GM12878 (cell line): ENCODE data around the gene FBXO4. TPM values are rescaled to one million over a fixed set of nuclear protein-coding genes. Genes with fewer than 3 reads are reported as not detected.

Source experiments
- ATAC-seq: fragments of 200-7000 bp; cut with Tn5 transposase; 3 replicates; pipeline ENCODE4 v1.9.1; 2020; ENCODE audit warnings: mild to moderate bottlenecking, moderate library complexity
- BruUV-seq: library from RNA; stranded (reverse); fragments of 400-500 nt; replicated peaks from 2 replicates; lab custom pipeline; 2021; lab: Mats Ljungman, UMichigan
- CTCF ChIA-PET: fragments of 300-600 bp; sonication (Branson Sonifier 250); formaldehyde crosslinking; extraction: SDS; loops from one replicate; lab custom pipeline; 2021; ENCODE audit warnings: inconsistent platforms; lab: Yijun Ruan, JAX
- POLR2A ChIA-PET: fragments of 350-600 bp; formaldehyde crosslinking; extraction: SDS; loops from one replicate; lab custom pipeline; 2021; ENCODE audit warnings: inconsistent platforms; lab: Charles Lee
- RAD21 ChIA-PET: fragments of 300-600 bp; sonication (Branson Sonifier 250); formaldehyde crosslinking; loops from one replicate; lab custom pipeline; 2023; ENCODE audit warnings: antibody characterized with exemption; ENCODE audit not compliant: unreplicated experiment; lab: Charles Lee
- SMC1A ChIA-PET: fragments of 300-600 bp; sonication (Branson Sonifier 250); formaldehyde crosslinking; loops from one replicate; lab custom pipeline; 2023; ENCODE audit not compliant: unreplicated experiment, uncharacterized antibody; lab: Charles Lee
- DNase-seq: peaks from one replicate; pipeline ENCODE4 v3.0.0-alpha.2; 2011; ENCODE audit warnings: low read depth, low spot score
- FAIRE-seq: peaks from 3 replicates; lab custom pipeline; 2011; peaks lifted over from hg19 to GRCh38; lab: Jason Lieb, UNC
- H2AFZ ChIP-seq: 2 replicates; pipeline ENCODE4 v1.6.0; 2011; ENCODE audit warnings: low read depth, low read length, control low read depth; ENCODE audit not compliant: control insufficient read depth
- H3K27ac ChIP-seq: 2 replicates; pipeline ENCODE4 v1.5.1; 2011; ENCODE audit warnings: control low read depth; ENCODE audit not compliant: control insufficient read depth, insufficient read depth
- H3K27me3 ChIP-seq, 2 experiments: replicated peaks in 1 of 2; 2 replicates each; pipeline versions ENCODE4 v1.6.0 to v1.6.1; 2011; ENCODE audit warnings: low read length in 1 of 2; ENCODE audit not compliant: control insufficient read depth in 2 of 2, insufficient read depth in 2 of 2
- H3K36me3 ChIP-seq, 2 experiments: 2 replicates each; pipeline ENCODE4 v1.5.1; 2011; ENCODE audit warnings: low read length in 1 of 2; ENCODE audit not compliant: control insufficient read depth in 2 of 2, insufficient read depth in 2 of 2
- H3K4me1 ChIP-seq: 2 replicates; pipeline ENCODE4 v1.6.1; 2011; ENCODE audit warnings: mild to moderate bottlenecking, low read length, moderate library complexity, mixed read lengths; ENCODE audit not compliant: control insufficient read depth, insufficient read depth
- H3K4me2 ChIP-seq: 2 replicates; pipeline ENCODE4 v1.6.0; 2011; ENCODE audit warnings: control low read depth; ENCODE audit not compliant: control insufficient read depth, insufficient read depth
- H3K4me3 ChIP-seq: fragments of 200-600 bp; sonication (generic); 2 replicates; pipeline ENCODE4 v1.5.1; 2016
- H3K79me2 ChIP-seq: 2 replicates; pipeline ENCODE4 v1.6.0; 2011; ENCODE audit warnings: low read length; ENCODE audit not compliant: control insufficient read depth, insufficient read depth
- H3K9ac ChIP-seq: 2 replicates; pipeline ENCODE4 v1.8.0; 2011; ENCODE audit warnings: low read length, control low read depth, mixed read lengths; ENCODE audit not compliant: control insufficient read depth, insufficient read depth
- H3K9me3 ChIP-seq: replicated peaks from 3 replicates; pipeline ENCODE4 v1.5.1; 2011; ENCODE audit warnings: mild to moderate bottlenecking, low read length; ENCODE audit not compliant: control insufficient read depth, insufficient read depth
- H4K20me1 ChIP-seq: 2 replicates; pipeline ENCODE4 v1.6.0; 2011; ENCODE audit not compliant: control insufficient read depth, insufficient read depth
- ATF7 ChIP-seq: fragments of 450-650 bp; IDR thresholded peaks from 2 replicates; pipeline ENCODE4 v1.6.1; 2016; ENCODE audit warnings: low read depth, mild to moderate bottlenecking
- CHD1 ChIP-seq: IDR thresholded peaks from 2 replicates; pipeline ENCODE4 v1.6.1; 2012; ENCODE audit warnings: low read depth, low read length, improper control_type of control experiment
- CREM ChIP-seq: IDR thresholded peaks from 2 replicates; pipeline ENCODE4 v1.6.1; 2014; ENCODE audit warnings: antibody characterized with exemption, low read depth
- EGR1 ChIP-seq, 2 experiments: IDR thresholded peaks; 1 replicate in 1 of 2; 2 replicates in 1 of 2; pipeline ENCODE4 v1.6.1; 2011 to 2012; ENCODE audit warnings: low read depth in 2 of 2, low read length in 2 of 2, borderline replicate concordance in 1 of 2, mild to moderate bottlenecking in 1 of 2, moderate library complexity in 1 of 2
- LARP7 ChIP-seq: fragments of 450-650 bp; IDR thresholded peaks from 2 replicates; pipeline ENCODE4 v1.6.1; 2017; ENCODE audit warnings: mild to moderate bottlenecking
- NR2C1 ChIP-seq: fragments of 450-650 bp; IDR thresholded peaks from 2 replicates; pipeline ENCODE4 v1.6.1; 2017; ENCODE audit warnings: antibody characterized with exemption, mild to moderate bottlenecking, moderate library complexity
- NRF1 ChIP-seq: conservative IDR thresholded peaks from 2 replicates; pipeline ENCODE4 v1.6.1; 2011; ENCODE audit warnings: mild to moderate bottlenecking, low read depth, low read length, improper control_type of control experiment
- RFX5 ChIP-seq: IDR thresholded peaks from 2 replicates; pipeline ENCODE4 v1.6.1; 2011; ENCODE audit warnings: low read depth, low read length, improper control_type of control experiment
- TAF1 ChIP-seq: IDR thresholded peaks from 2 replicates; pipeline ENCODE4 v1.6.1; 2011; ENCODE audit warnings: mild to moderate bottlenecking, low read depth, low read length, borderline replicate concordance
- YBX1 ChIP-seq: fragments of 450-650 bp; IDR thresholded peaks from 2 replicates; pipeline ENCODE4 v1.6.1; 2016; ENCODE audit warnings: antibody characterized with exemption
- WGBS: methylation state at CpG from one replicate; pipeline ENCODE4 v1.1.6; 2016; ENCODE audit warnings: low lambda C conversion rate; ENCODE audit not compliant: insufficient replicate concordance, insufficient coverage; ENCODE audit errors: missing lambda C conversion rate; 5-methylcytosine and 5-hydroxymethylcytosine counted together
- in situ Hi-C: fragments of 300-500 bp; cut with MboI; formaldehyde crosslinking; loops from 9 replicates; pipeline ENCODE4 v1.14.3; 2018; ENCODE audit warnings: mixed read lengths
- intact Hi-C: fragments of 100-400 bp; cut with micrococcal nuclease; formaldehyde crosslinking; loops from one replicate; pipeline ENCODE4 v1.14.2; 2022; ENCODE audit not compliant: unreplicated experiment
- polyA plus RNA-seq, 11 experiments: library from polyadenylated mRNA; depleted of rRNA in 4 of 11; unstranded in 6 of 11; stranded (reverse) in 5 of 11; fragments of >200 nt; fragmentation: Nextera tagmentation in 4 of 11; fragmentation: Illumina TruSeq in 1 of 11; extraction: Ambion mirVana in 4 of 11; extraction: Trizol in 1 of 11; gene quantifications; 1 replicate in 1 of 11; 2 replicates in 10 of 11; pipeline versions ENCODE4 v1.2.1 to v1.2.3, GENCODE V29; 2011 to 2016; ENCODE audit warnings: inconsistent platforms in 2 of 11, missing spikeins in 2 of 11, low read depth in 1 of 11
- total RNA-seq, 4 experiments: library from RNA; depleted of rRNA in 3 of 4; stranded (reverse); fragments of >200 nt in 3 of 4; fragmentation: Illumina TruSeq in 1 of 4; extraction: Trizol in 1 of 4; gene quantifications; 2 replicates each; pipeline versions ENCODE4 v1.2.1 to v1.2.3, GENCODE V29; 2013 to 2021

The FBXO4 gene
- total and polyA plus RNA-seq, 10 of the 15 experiments (the other 5 are each of a cell fraction or from before 2014, with no cell fraction given), result 7.2 to 30.5 (median 19.6) TPM

DNA sequence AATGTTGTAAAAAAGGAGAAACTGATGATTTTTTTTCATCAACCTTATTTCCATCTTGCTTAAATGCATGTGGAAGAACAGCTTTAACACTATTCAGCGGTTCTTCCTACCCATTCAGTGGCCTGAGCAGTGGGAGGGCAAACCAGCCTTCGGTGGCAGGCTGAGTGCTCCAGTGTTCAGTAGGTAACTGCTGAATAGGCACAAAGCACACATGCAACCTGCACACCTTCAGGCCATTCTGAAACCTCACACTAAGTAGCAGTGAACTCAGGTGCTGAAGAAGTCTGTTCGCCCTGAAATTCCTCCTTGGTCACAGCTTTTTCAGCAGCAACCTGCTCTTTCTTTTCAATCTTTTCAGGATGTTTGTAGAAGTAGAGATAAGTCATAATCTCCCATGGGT is 26.1 kb downstream of the FBXO4 start:
- in situ Hi-C loops, result no loop called here
- no peaks in the 10 kb centered on the region for H4K20me1 ChIP-seq
- intact Hi-C loops, result no loop called here
- H3K36me3 ChIP-seq, result no peaks in the 10 kb centered on the region
- no peaks in the 10 kb centered on the region for H3K27me3 ChIP-seq
- WGBS, result 61% methylated on average over 3 of the region's 3 CpGs
- FAIRE-seq, result no peak
- no peaks in the 10 kb centered on the region for H3K9me3 ChIP-seq
- ChIA-PET SMC1A (no interaction called here), RAD21 (no interaction called here), CTCF (no interaction called here), POLR2A (no interaction called here)
- no peaks in the 10 kb centered on the region for H3K4me1 ChIP-seq
- H3K79me2 ChIP-seq, result no peaks in the 10 kb centered on the region
- H2AFZ ChIP-seq, result no peak overlapping the region
- H3K27ac ChIP-seq, result no peak overlapping the region
- H3K4me3 ChIP-seq, result no peak overlapping the region
- no peak for DNase-seq
- H3K9ac ChIP-seq, result no peak overlapping the region
- no peak overlapping the region for H3K4me2 ChIP-seq
- BruUV-seq, result no TSS peak
- ATAC-seq, result no peak
- no peak for TF ChIP-seq CREM
- TF ChIP-seq RFX5, result no peak
- no peak for TF ChIP-seq NRF1
- TF ChIP-seq EGR1 (IDR thresholded peaks at IDR 0.05; ENCODE audit: borderline replicate concordance in 1 of 2, low read depth in 2 of 2, low read length in 2 of 2), result no peak

DNA sequence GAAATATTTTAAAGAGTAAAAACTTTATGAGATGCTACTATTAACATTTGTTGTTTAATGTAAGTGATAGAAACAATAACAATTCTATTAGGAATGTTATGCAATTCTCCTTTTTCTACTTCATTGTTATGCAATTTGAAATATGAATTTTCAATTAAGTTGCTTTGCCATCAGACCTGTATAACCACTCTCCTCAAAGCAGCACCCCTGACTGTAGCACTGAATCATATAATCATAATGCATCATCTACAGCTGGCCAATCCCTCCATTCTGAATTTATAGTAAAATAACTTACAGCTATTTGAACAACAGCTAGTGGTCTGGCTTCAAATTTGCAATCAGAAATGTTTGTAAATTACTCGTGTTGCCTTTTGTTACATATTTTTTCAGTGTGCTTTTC is 29.2 kb downstream of the FBXO4 start:
- FAIRE-seq (no peak), DNase-seq (no peak), ATAC-seq (no peak)
- H3K27ac ChIP-seq, result no peak overlapping the region
- no peaks in the 10 kb centered on the region for H3K9me3 ChIP-seq
- intact Hi-C loops, result no loop called here
- ChIA-PET CTCF (no interaction called here), SMC1A (no interaction called here), RAD21 (no interaction called here), POLR2A (no interaction called here)
- H3K27me3 ChIP-seq, result no peaks in the 10 kb centered on the region
- TF ChIP-seq NR2C1 (no peak), TAF1 (no peak), LARP7 (no peak), YBX1 (no peak), CHD1 (no peak), ATF7 (no peak)
- no peak overlapping the region for H3K4me2 ChIP-seq
- WGBS, result 46% methylated on average over 1 of the region's 1 CpG
- no peaks in the 10 kb centered on the region for H3K4me1 ChIP-seq
- H3K36me3 ChIP-seq, result no peaks in the 10 kb centered on the region
- in situ Hi-C loops, result no loop called here
- H3K9ac ChIP-seq, result no peak overlapping the region
- H4K20me1 ChIP-seq, result no peaks in the 10 kb centered on the region
- H3K4me3 ChIP-seq, result no peak overlapping the region
- no peaks in the 10 kb centered on the region for H3K79me2 ChIP-seq
- no peak overlapping the region for H2AFZ ChIP-seq
- no TSS peak for BruUV-seq
